ENCODE measurements around the gene ST3GAL4. TPM values are rescaled to one million over a fixed set of nuclear protein-coding genes. Genes with fewer than 3 reads are reported as not detected.

ST3GAL4 gene
- total RNA-seq, 1 experiment from 2014 or later, result 13.6 TPM

GRCh38 chr11:126433244-126433846 lies 77.9 kb downstream of the ST3GAL4 start:
- TF ChIP-seq, protein P1, sequence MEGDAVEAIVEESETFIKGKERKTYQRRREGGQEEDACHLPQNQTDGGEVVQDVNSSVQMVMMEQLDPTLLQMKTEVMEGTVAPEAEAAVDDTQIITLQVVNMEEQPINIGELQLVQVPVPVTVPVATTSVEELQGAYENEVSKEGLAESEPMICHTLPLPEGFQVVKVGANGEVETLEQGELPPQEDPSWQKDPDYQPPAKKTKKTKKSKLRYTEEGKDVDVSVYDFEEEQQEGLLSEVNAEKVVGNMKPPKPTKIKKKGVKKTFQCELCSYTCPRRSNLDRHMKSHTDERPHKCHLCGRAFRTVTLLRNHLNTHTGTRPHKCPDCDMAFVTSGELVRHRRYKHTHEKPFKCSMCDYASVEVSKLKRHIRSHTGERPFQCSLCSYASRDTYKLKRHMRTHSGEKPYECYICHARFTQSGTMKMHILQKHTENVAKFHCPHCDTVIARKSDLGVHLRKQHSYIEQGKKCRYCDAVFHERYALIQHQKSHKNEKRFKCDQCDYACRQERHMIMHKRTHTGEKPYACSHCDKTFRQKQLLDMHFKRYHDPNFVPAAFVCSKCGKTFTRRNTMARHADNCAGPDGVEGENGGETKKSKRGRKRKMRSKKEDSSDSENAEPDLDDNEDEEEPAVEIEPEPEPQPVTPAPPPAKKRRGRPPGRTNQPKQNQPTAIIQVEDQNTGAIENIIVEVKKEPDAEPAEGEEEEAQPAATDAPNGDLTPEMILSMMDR (conservative IDR thresholded peaks at IDR 0.05), result no peak
- Mint-ChIP-seq H3K4me1 (peaks cover 14 to 18% of the 10 kb centered on the region in 2 experiments), H3K4me3 (no peak overlapping the region), H3K27ac (no peak overlapping the region), H3K9me3 (no peaks in the 10 kb centered on the region), H3K36me3 (ENCODE audit: insufficient read depth in 1 of 3, low read depth in 3 of 3) (no peaks in the 10 kb centered on the region), H3K27me3 (ENCODE audit: low read depth) (no peaks in the 10 kb centered on the region; the same call in 1 of the 2 replicates)
- Histone ChIP-seq H4K91ac (ENCODE audit: insufficient read length, low read depth, low read length) (no peak overlapping the region), H3K14ac (ENCODE audit: insufficient read depth, low read length) (no peak overlapping the region; the same call in 1 of the 2 replicates), H3K79me2 (ENCODE audit: insufficient read depth, low read length) (no peaks in the 10 kb centered on the region; the same call in 1 of the 2 replicates), H3K4ac (ENCODE audit: low read depth, low read length) (no peak overlapping the region), H2AFZ (ENCODE audit: low read length) (no peak overlapping the region), H2AK5ac (ENCODE audit: insufficient read length, low read length) (no peak overlapping the region), H3K18ac (ENCODE audit: insufficient read length, low read depth, low read length) (no peak overlapping the region), H3K4me1 (ENCODE audit: insufficient read depth, low read length) (no peaks in the 10 kb centered on the region; the same call in 1 of the 2 replicates), H3K79me1 (ENCODE audit: insufficient read depth, low read depth, low read length, poor library complexity, severe bottlenecking) (no peaks in the 10 kb centered on the region), H2BK5ac (ENCODE audit: insufficient read length, low read length) (no peak overlapping the region), H3K27me3 (ENCODE audit: insufficient read depth, low read length) (no peaks in the 10 kb centered on the region), H2BK20ac (ENCODE audit: low read depth, low read length, poor library complexity, severe bottlenecking) (no peak overlapping the region), H3K56ac (ENCODE audit: insufficient read length, low read depth, low read length) (no peak overlapping the region), H4K5ac (ENCODE audit: insufficient read length, low read depth, low read length) (no peak overlapping the region), H3T11ph (ENCODE audit: low read length) (no peak overlapping the region), H3K9me3 (ENCODE audit: control insufficient read depth, low read depth, low read length) (no peaks in the 10 kb centered on the region), H3K4me2 (ENCODE audit: insufficient read depth, insufficient read length, low read length) (no peak overlapping the region), H2BK15ac (ENCODE audit: low read depth, low read length) (no peak overlapping the region), H3K27ac (ENCODE audit: insufficient read length, low read depth, low read length) (no peak overlapping the region), H4K8ac (replicated peaks; ENCODE audit: insufficient read length, low read depth, low read length) (no peak overlapping the region), H2BK120ac (ENCODE audit: low read depth, low read length, poor library complexity, severe bottlenecking) (no peak overlapping the region), H3K23ac (ENCODE audit: insufficient read length, low read depth, low read length) (no peak overlapping the region), H4K20me1 (ENCODE audit: control insufficient read depth, insufficient read depth, insufficient read length) (no peaks in the 10 kb centered on the region), H2BK12ac (ENCODE audit: insufficient read length, low read depth, low read length) (no peak overlapping the region), H3K9ac (ENCODE audit: extremely low read depth, insufficient read length, low read length) (no peak overlapping the region), H3K23me2 (ENCODE audit: insufficient read length, low read depth, low read length, poor library complexity, severe bottlenecking) (no peaks in the 10 kb centered on the region)
- no CpG with 5 or more reads among the region's 11 CpGs for WGBS (ENCODE audit: extremely low coverage, insufficient read length, low lambda C conversion rate)
- no peak for DNase-seq

Data from H9 (cell line).